GM12878 (cell line): ENCODE measurements around the gene ST7. TPM values are rescaled to one million over a fixed set of nuclear protein-coding genes. Genes with fewer than 3 reads are reported as not detected.

Source experiments
- ATAC-seq: fragments of 200-7000 bp; cut with Tn5 transposase; 3 replicates; pipeline ENCODE4 v1.9.1; 2020; ENCODE audit warnings: mild to moderate bottlenecking, moderate library complexity
- BruUV-seq: library from RNA; stranded (reverse); fragments of 400-500 nt; replicated peaks from 2 replicates; lab custom pipeline; 2021; lab: Mats Ljungman, UMichigan
- CTCF ChIA-PET: fragments of 300-600 bp; sonication (Branson Sonifier 250); formaldehyde crosslinking; extraction: SDS; loops from one replicate; lab custom pipeline; 2021; ENCODE audit warnings: inconsistent platforms; lab: Yijun Ruan, JAX
- POLR2A ChIA-PET: fragments of 350-600 bp; formaldehyde crosslinking; extraction: SDS; loops from one replicate; lab custom pipeline; 2021; ENCODE audit warnings: inconsistent platforms; lab: Charles Lee
- RAD21 ChIA-PET: fragments of 300-600 bp; sonication (Branson Sonifier 250); formaldehyde crosslinking; loops from one replicate; lab custom pipeline; 2023; ENCODE audit warnings: antibody characterized with exemption; ENCODE audit not compliant: unreplicated experiment; lab: Charles Lee
- SMC1A ChIA-PET: fragments of 300-600 bp; sonication (Branson Sonifier 250); formaldehyde crosslinking; loops from one replicate; lab custom pipeline; 2023; ENCODE audit not compliant: unreplicated experiment, uncharacterized antibody; lab: Charles Lee
- DNase-seq: peaks from one replicate; pipeline ENCODE4 v3.0.0-alpha.2; 2011; ENCODE audit warnings: low read depth, low spot score
- FAIRE-seq: peaks from 3 replicates; lab custom pipeline; 2011; peaks lifted over from hg19 to GRCh38; lab: Jason Lieb, UNC
- H2AFZ ChIP-seq: 2 replicates; pipeline ENCODE4 v1.6.0; 2011; ENCODE audit warnings: low read depth, low read length, control low read depth; ENCODE audit not compliant: control insufficient read depth
- H3K27ac ChIP-seq: 2 replicates; pipeline ENCODE4 v1.5.1; 2011; ENCODE audit warnings: control low read depth; ENCODE audit not compliant: control insufficient read depth, insufficient read depth
- H3K27me3 ChIP-seq, 2 experiments: replicated peaks in 1 of 2; 2 replicates each; pipeline versions ENCODE4 v1.6.0 to v1.6.1; 2011; ENCODE audit warnings: low read length in 1 of 2; ENCODE audit not compliant: control insufficient read depth in 2 of 2, insufficient read depth in 2 of 2
- H3K36me3 ChIP-seq, 2 experiments: 2 replicates each; pipeline ENCODE4 v1.5.1; 2011; ENCODE audit warnings: low read length in 1 of 2; ENCODE audit not compliant: control insufficient read depth in 2 of 2, insufficient read depth in 2 of 2
- H3K4me1 ChIP-seq: 2 replicates; pipeline ENCODE4 v1.6.1; 2011; ENCODE audit warnings: mild to moderate bottlenecking, low read length, moderate library complexity, mixed read lengths; ENCODE audit not compliant: control insufficient read depth, insufficient read depth
- H3K4me2 ChIP-seq: 2 replicates; pipeline ENCODE4 v1.6.0; 2011; ENCODE audit warnings: control low read depth; ENCODE audit not compliant: control insufficient read depth, insufficient read depth
- H3K4me3 ChIP-seq: fragments of 200-600 bp; sonication (generic); 2 replicates; pipeline ENCODE4 v1.5.1; 2016
- H3K79me2 ChIP-seq: 2 replicates; pipeline ENCODE4 v1.6.0; 2011; ENCODE audit warnings: low read length; ENCODE audit not compliant: control insufficient read depth, insufficient read depth
- H3K9ac ChIP-seq: 2 replicates; pipeline ENCODE4 v1.8.0; 2011; ENCODE audit warnings: low read length, control low read depth, mixed read lengths; ENCODE audit not compliant: control insufficient read depth, insufficient read depth
- H3K9me3 ChIP-seq: replicated peaks from 3 replicates; pipeline ENCODE4 v1.5.1; 2011; ENCODE audit warnings: mild to moderate bottlenecking, low read length; ENCODE audit not compliant: control insufficient read depth, insufficient read depth
- H4K20me1 ChIP-seq: 2 replicates; pipeline ENCODE4 v1.6.0; 2011; ENCODE audit not compliant: control insufficient read depth, insufficient read depth
- BACH1 ChIP-seq: fragments of 450-650 bp; IDR thresholded peaks from 2 replicates; pipeline ENCODE4 v1.6.1; 2017; ENCODE audit warnings: mild to moderate bottlenecking, borderline replicate concordance
- CHD1 ChIP-seq: IDR thresholded peaks from 2 replicates; pipeline ENCODE4 v1.6.1; 2012; ENCODE audit warnings: low read depth, low read length, improper control_type of control experiment
- CTCF ChIP-seq, 3 experiments: IDR thresholded peaks in 2 of 3; conservative IDR thresholded peaks in 1 of 3; 2 replicates each; pipeline ENCODE4 v1.5.1; 2011; ENCODE audit warnings: low read depth in 3 of 3, low read length in 3 of 3, mild to moderate bottlenecking in 3 of 3, control low read depth in 2 of 3, moderate library complexity in 2 of 3, inconsistent platforms in 1 of 3, mixed read lengths in 1 of 3; ENCODE audit not compliant: control insufficient read depth in 2 of 3, insufficient read depth in 1 of 3; ENCODE audit errors: extremely low read depth in 1 of 3
- GATAD2B ChIP-seq: fragments of 450-650 bp; conservative IDR thresholded peaks from 2 replicates; pipeline ENCODE4 v1.6.1; 2017; ENCODE audit warnings: low read depth, mild to moderate bottlenecking, moderate library complexity
- IRF3 ChIP-seq: fragments of 450-650 bp; IDR thresholded peaks from 2 replicates; pipeline ENCODE4 v1.6.1; 2014; ENCODE audit warnings: mild to moderate bottlenecking
- KAT2A ChIP-seq: conservative IDR thresholded peaks from 2 replicates; pipeline ENCODE4 v1.6.1; 2011; ENCODE audit warnings: low read depth, low read length; ENCODE audit not compliant: control insufficient read depth
- NFYA ChIP-seq: IDR thresholded peaks from 2 replicates; pipeline ENCODE4 v1.6.1; 2011; ENCODE audit warnings: low read depth, mild to moderate bottlenecking, low read length, improper control_type of control experiment, borderline replicate concordance
- PKNOX1 ChIP-seq: fragments of 450-650 bp; IDR thresholded peaks from 2 replicates; pipeline ENCODE4 v1.6.1; 2016; ENCODE audit warnings: mild to moderate bottlenecking
- RBBP5 ChIP-seq: fragments of 200-600 bp; sonication (generic); conservative IDR thresholded peaks from 2 replicates; pipeline ENCODE4 v1.6.1; 2016
- RELA ChIP-seq: fragments of 450-650 bp; IDR thresholded peaks from 2 replicates; pipeline ENCODE4 v1.8.0; 2014; ENCODE audit warnings: borderline replicate concordance; ENCODE audit not compliant: partially characterized antibody
- SKIL ChIP-seq: fragments of 450-650 bp; IDR thresholded peaks from 2 replicates; pipeline ENCODE4 v1.6.1; 2017; ENCODE audit warnings: mild to moderate bottlenecking, low read depth, inconsistent platforms; ENCODE audit not compliant: poor library complexity, severe bottlenecking
- STAT1 ChIP-seq: fragments of 450-650 bp; conservative IDR thresholded peaks from 2 replicates; pipeline ENCODE4 v1.6.1; 2014; ENCODE audit warnings: antibody characterized with exemption, mild to moderate bottlenecking
- TCF7 ChIP-seq: IDR thresholded peaks from 2 replicates; pipeline ENCODE4 v1.6.1; 2014; ENCODE audit warnings: antibody characterized with exemption, borderline replicate concordance
- YBX1 ChIP-seq: fragments of 450-650 bp; IDR thresholded peaks from 2 replicates; pipeline ENCODE4 v1.6.1; 2016; ENCODE audit warnings: antibody characterized with exemption
- ZBED1 ChIP-seq: IDR thresholded peaks from 2 replicates; pipeline ENCODE4 v1.6.1; 2016; ENCODE audit warnings: borderline replicate concordance
- ZNF622 ChIP-seq: fragments of 450-650 bp; IDR thresholded peaks from 2 replicates; pipeline ENCODE4 v1.6.1; 2017; ENCODE audit warnings: mild to moderate bottlenecking, inconsistent platforms
- WGBS: methylation state at CpG from one replicate; pipeline ENCODE4 v1.1.6; 2016; ENCODE audit warnings: low lambda C conversion rate; ENCODE audit not compliant: insufficient replicate concordance, insufficient coverage; ENCODE audit errors: missing lambda C conversion rate; 5-methylcytosine and 5-hydroxymethylcytosine counted together
- in situ Hi-C: fragments of 300-500 bp; cut with MboI; formaldehyde crosslinking; loops from 9 replicates; pipeline ENCODE4 v1.14.3; 2018; ENCODE audit warnings: mixed read lengths
- intact Hi-C: fragments of 100-400 bp; cut with micrococcal nuclease; formaldehyde crosslinking; loops from one replicate; pipeline ENCODE4 v1.14.2; 2022; ENCODE audit not compliant: unreplicated experiment
- polyA plus RNA-seq, 11 experiments: library from polyadenylated mRNA; depleted of rRNA in 4 of 11; unstranded in 6 of 11; stranded (reverse) in 5 of 11; fragments of >200 nt; fragmentation: Nextera tagmentation in 4 of 11; fragmentation: Illumina TruSeq in 1 of 11; extraction: Ambion mirVana in 4 of 11; extraction: Trizol in 1 of 11; gene quantifications; 1 replicate in 1 of 11; 2 replicates in 10 of 11; pipeline versions ENCODE4 v1.2.1 to v1.2.3, GENCODE V29; 2011 to 2016; ENCODE audit warnings: inconsistent platforms in 2 of 11, missing spikeins in 2 of 11, low read depth in 1 of 11
- total RNA-seq, 4 experiments: library from RNA; depleted of rRNA in 3 of 4; stranded (reverse); fragments of >200 nt in 3 of 4; fragmentation: Illumina TruSeq in 1 of 4; extraction: Trizol in 1 of 4; gene quantifications; 2 replicates each; pipeline versions ENCODE4 v1.2.1 to v1.2.3, GENCODE V29; 2013 to 2021

ST7 gene
- total and polyA plus RNA-seq, 10 of the 15 experiments (the other 5 are each of a cell fraction or from before 2014, with no cell fraction given), result 27.7 to 76.4 (median 53.6) TPM

- CTCF ChIA-PET, result interaction anchor here (0.6 to 1.7 kb wide), 7 partner anchors 11 to 300 kb away, joined by 3 to 4 read pairs (median 3); no protein-coding TSS in a partner anchor
- ATAC-seq (no peak), FAIRE-seq (no peak), DNase-seq (no peak)
- H3K4me2 ChIP-seq, result no peak overlapping the region
- POLR2A ChIA-PET, result no interaction called here
- intact Hi-C loops, result no loop called here
- RAD21 ChIA-PET, result interaction anchor here (1.3 kb wide), 1 partner anchor 76 kb away, joined by 3 read pairs; no protein-coding TSS in a partner anchor
- no peaks in the 10 kb centered on the region for H3K79me2 ChIP-seq
- in situ Hi-C loops, result no loop called here
- WGBS, result 95% methylated on average over 1 of the region's 1 CpG
- H3K4me1 ChIP-seq, result no peaks in the 10 kb centered on the region
- no peak overlapping the region for H3K9ac ChIP-seq
- no peaks in the 10 kb centered on the region for H4K20me1 ChIP-seq
- no peaks in the 10 kb centered on the region for H3K27me3 ChIP-seq
- BruUV-seq, result no TSS peak
- H3K9me3 ChIP-seq, result no peaks in the 10 kb centered on the region
- no peak overlapping the region for H2AFZ ChIP-seq
- no peak overlapping the region for H3K4me3 ChIP-seq
- TF ChIP-seq SKIL (no peak), RELA (no peak), ZBED1 (no peak), YBX1 (no peak), STAT1 (no peak), CTCF (IDR thresholded peaks at IDR 0.05 in 2 of 3, conservative IDR thresholded peaks at IDR 0.05 in 1 of 3; ENCODE audit: control insufficient read depth in 2 of 3, extremely low read depth in 1 of 3, insufficient read depth in 1 of 3, low read depth in 3 of 3, low read length in 3 of 3) (no peak), KAT2A (no peak), ZNF622 (no peak), CHD1 (no peak), IRF3 (no peak), PKNOX1 (no peak), TCF7 (no peak), BACH1 (no peak), NFYA (no peak), GATAD2B (no peak), RBBP5 (no peak)
- SMC1A ChIA-PET, result interaction anchor here (0.7 to 1.6 kb wide), 4 partner anchors 17 to 860 kb away, joined by 3 to 6 read pairs (median 3); no protein-coding TSS in a partner anchor
- H3K36me3 ChIP-seq, result peaks cover 1 to 29% of the 10 kb centered on the region in 2 experiments; a peak in 3 of 4 replicates
- no peak overlapping the region for H3K27ac ChIP-seq
Observed at GRCh38 chr7:116912269-116912909, 40.9 kb upstream of the ST7 start.
